ENCODE results near the gene CST2. TPM values are rescaled to one million over a fixed set of nuclear protein-coding genes. Genes with fewer than 3 reads are reported as not detected.

CST2 gene
- total RNA-seq = not detected

GRCh38 chr20:23826541-23827021, at the start of gene CST2:
Gene CST2 (minus strand): TSS chr20:23826729. CDS start chr20:23826660, 69 bp downstream.
- WGBS, 2 donors = 42 to 55% methylated on average over 4 of the region's 4 CpGs
- intact Hi-C loops (cut with DNase I; ENCODE audit: low total_unique reads) = no loop called here
- DNase-seq (ENCODE audit: low spot score in 2 of 2) = no peak
- no peak within 1 kb of the TSS for H3K4me3 ChIP-seq (ENCODE audit: low read depth, poor library complexity, severe bottlenecking)
- TF ChIP-seq POLR2A (IDR thresholded peaks at IDR 0.05) (no peak), CTCF (IDR thresholded peaks at IDR 0.05) (no peak)

- intact Hi-C loops (cut with DNase I; ENCODE audit: low total_unique reads) = no loop called here
- 86 to 88% methylated on average over 5 to 6 of the region's 6 CpGs for WGBS, 2 donors
- H3K4me3 ChIP-seq (ENCODE audit: low read depth, poor library complexity, severe bottlenecking) = no peak overlapping the region
- TF ChIP-seq CTCF (IDR thresholded peaks at IDR 0.05) = no peak
- TF ChIP-seq POLR2A (IDR thresholded peaks at IDR 0.05) = no peak
- peak in 1 of 2 donors; percentile 77 for DNase-seq (ENCODE audit: low spot score in 2 of 2)
Measured at GRCh38 chr20:23875606-23876237, 49.2 kb upstream of the CST2 start.

GRCh38 chr20:23874747-23875146, 48.2 kb upstream of the CST2 start:
- TF ChIP-seq POLR2A (IDR thresholded peaks at IDR 0.05) (no peak), CTCF (IDR thresholded peaks at IDR 0.05) (no peak)
- WGBS, 2 donors = 53 to 56% methylated on average over 5 of the region's 5 CpGs
- intact Hi-C loops (cut with DNase I; ENCODE audit: low total_unique reads) = no loop called here
- peak in 1 of 2 donors; percentile 57 for DNase-seq (ENCODE audit: low spot score in 2 of 2)
- no peak overlapping the region for H3K4me3 ChIP-seq (ENCODE audit: low read depth, poor library complexity, severe bottlenecking)

GRCh38 chr20:23873370-23874015, 47.0 kb upstream of the CST2 start:
- H3K4me3 ChIP-seq (ENCODE audit: low read depth, poor library complexity, severe bottlenecking) = no peak overlapping the region
- peak in 1 of 2 donors; percentile 63 for DNase-seq (ENCODE audit: low spot score in 2 of 2)
- TF ChIP-seq CTCF (IDR thresholded peaks at IDR 0.05) = no peak
- TF ChIP-seq POLR2A (IDR thresholded peaks at IDR 0.05) = no peak
- intact Hi-C loops (cut with DNase I; ENCODE audit: low total_unique reads) = no loop called here
- WGBS, 2 donors = 45 to 59% methylated on average over 3 of the region's 3 CpGs

GRCh38 chr20:23872065-23872464, 45.5 kb upstream of the CST2 start:
- H3K4me3 ChIP-seq (ENCODE audit: low read depth, poor library complexity, severe bottlenecking) = no peak overlapping the region
- intact Hi-C loops (cut with DNase I; ENCODE audit: low total_unique reads) = no loop called here
- TF ChIP-seq CTCF (IDR thresholded peaks at IDR 0.05) = no peak
- no peak for TF ChIP-seq POLR2A (IDR thresholded peaks at IDR 0.05)
- DNase-seq (ENCODE audit: low spot score in 2 of 2) = no peak
- 76 to 96% methylated on average over 1 of the region's 1 CpG for WGBS, 2 donors
